Measurements from ENCODE around the gene GLA. TPM values are rescaled to one million over a fixed set of nuclear protein-coding genes. Genes with fewer than 3 reads are reported as not detected.

The GLA gene
- total and polyA plus RNA-seq, 2 of the 13 experiments (the other 11 are each of a cell fraction or from before 2014, with no cell fraction given) = 31.4 to 59.3 TPM

GRCh38 chrX:101390664-101391525 is 16.8 kb downstream of the GLA start, which contains the start of gene RPL36A (continued):
- TF ChIP-seq NCOA2 (CRISPR knock-in tag; IDR thresholded peaks at IDR 0.05) (peak; percentile 11; the same call in 1 of the 2 replicates), FOXK1 (CRISPR knock-in tag; IDR thresholded peaks at IDR 0.05; ENCODE audit: borderline replicate concordance, low read depth) (peak; percentile 29; the same call in 1 of the 2 replicates), ZNF331 (CRISPR knock-in tag; IDR thresholded peaks at IDR 0.05) (peak; percentile 44; the same call in 1 of the 2 replicates), ZNF574 (CRISPR knock-in tag; IDR thresholded peaks at IDR 0.05) (peak; percentile 99), CHD2 (IDR thresholded peaks at IDR 0.05; ENCODE audit: low read depth, low read length) (peak; percentile 14; the same call in 1 of the 2 replicates), THAP11 (CRISPR knock-in tag; IDR thresholded peaks at IDR 0.05) (peak; percentile 87), POLR2G (IDR thresholded peaks at IDR 0.05; ENCODE audit: low read depth, low read length) (peak; percentile 97), ZBTB7B (CRISPR knock-in tag; IDR thresholded peaks at IDR 0.05) (peak; percentile 39; the same call in 1 of the 2 replicates), TFE3 (CRISPR knock-in tag; IDR thresholded peaks at IDR 0.05) (peak; percentile 48; the same call in 1 of the 2 replicates), MAZ (IDR thresholded peaks at IDR 0.05; ENCODE audit: borderline replicate concordance, low read depth, low read length) (peak; percentile 36; the same call in 1 of the 2 replicates), MAZ (CRISPR knock-in tag; IDR thresholded peaks at IDR 0.05; ENCODE audit: low read depth) (no peak), ZBTB46 (CRISPR knock-in tag; IDR thresholded peaks at IDR 0.05; ENCODE audit: borderline replicate concordance) (no peak), ZNF205 (CRISPR knock-in tag; IDR thresholded peaks at IDR 0.05) (no peak), IRX3 (CRISPR knock-in tag; IDR thresholded peaks at IDR 0.05; ENCODE audit: borderline replicate concordance, low read depth) (no peak), ZSCAN5A (CRISPR knock-in tag; IDR thresholded peaks at IDR 0.05; ENCODE audit: borderline replicate concordance) (0 out of 2 replicates have a peak, but pooled peaks have one; percentile 28), YEATS4 (CRISPR knock-in tag; IDR thresholded peaks at IDR 0.05; ENCODE audit: borderline replicate concordance) (peak; percentile 84), HOXA3 (CRISPR knock-in tag; IDR thresholded peaks at IDR 0.05) (peak; percentile 45), MLLT10 (CRISPR knock-in tag; IDR thresholded peaks at IDR 0.05) (no peak), PHF20 (CRISPR knock-in tag; IDR thresholded peaks at IDR 0.05) (peak; percentile 82), ARID3A (IDR thresholded peaks at IDR 0.05; ENCODE audit: low read depth, low read length) (no peak)

All from HepG2 (cell line).